Measurements from ENCODE around the gene CAPN1. TPM values are rescaled to one million over a fixed set of nuclear protein-coding genes. Genes with fewer than 3 reads are reported as not detected.
A peak's percentile ranks its signal among the peaks of the same experiment; 100 is the strongest.

Gene CAPN1
- total and polyA plus RNA-seq, 2 of the 13 experiments (the other 11 are each of a cell fraction or from before 2014, with no cell fraction given) = 57.3 to 82.6 TPM

- TF ChIP-seq ZBTB43 (CRISPR knock-in tag; conservative IDR thresholded peaks at IDR 0.05) = 0 out of 2 replicates have a peak, but pooled peaks have one; percentile 33
- peak; percentile 59; the same call in 1 of the 2 replicates for TF ChIP-seq ZNF33A (CRISPR knock-in tag; IDR thresholded peaks at IDR 0.05; ENCODE audit: borderline replicate concordance)
- TF ChIP-seq DRAP1 (CRISPR knock-in tag; IDR thresholded peaks at IDR 0.05) = 0 out of 2 replicates have a peak, but pooled peaks have one; percentile 44
- TF ChIP-seq FOXC1 (CRISPR knock-in tag; IDR thresholded peaks at IDR 0.05; ENCODE audit: borderline replicate concordance) = no peak
- TF ChIP-seq ZBTB34 (CRISPR knock-in tag; IDR thresholded peaks at IDR 0.05) = peak; percentile 75; the same call in 1 of the 2 replicates
- TF ChIP-seq KLF6 (CRISPR knock-in tag; IDR thresholded peaks at IDR 0.05) = no peak
- no peak for TF ChIP-seq KAT7 (CRISPR knock-in tag; IDR thresholded peaks at IDR 0.05; ENCODE audit: borderline replicate concordance)
- no peak for TF ChIP-seq SP2 (CRISPR knock-in tag; IDR thresholded peaks at IDR 0.05)
- no peak for TF ChIP-seq AGO2 (optimal IDR thresholded peaks at IDR 0.05; ENCODE audit: low read depth, low read length)
- TF ChIP-seq CBFB (CRISPR knock-in tag; IDR thresholded peaks at IDR 0.05) = 0 out of 2 replicates have a peak, but pooled peaks have one; percentile 46
- no peak for TF ChIP-seq ZNF569 (CRISPR knock-in tag; IDR thresholded peaks at IDR 0.05; ENCODE audit: borderline replicate concordance)
- no peak for TF ChIP-seq ZC3H13 (CRISPR knock-in tag; IDR thresholded peaks at IDR 0.05)
- no peak for TF ChIP-seq PHF20 (CRISPR knock-in tag; IDR thresholded peaks at IDR 0.05)
- no peak for TF ChIP-seq BRF2 (CRISPR knock-in tag; IDR thresholded peaks at IDR 0.05)
- TF ChIP-seq RARA (CRISPR knock-in tag; IDR thresholded peaks at IDR 0.05) = peak; percentile 54
- TF ChIP-seq ZNF124 (CRISPR knock-in tag; IDR thresholded peaks at IDR 0.05) = peak; percentile 83; the same call in 1 of the 2 replicates
- no peak for TF ChIP-seq GZF1 (CRISPR knock-in tag; IDR thresholded peaks at IDR 0.05)
- no peak for TF ChIP-seq ZIK1 (CRISPR knock-in tag; IDR thresholded peaks at IDR 0.05; ENCODE audit: borderline replicate concordance, low read depth)
- peak; percentile 80 for TF ChIP-seq ZBTB7A (CRISPR knock-in tag; IDR thresholded peaks at IDR 0.05)
- TF ChIP-seq ZNF768 (CRISPR knock-in tag; IDR thresholded peaks at IDR 0.05) = no peak
- TF ChIP-seq ZNF790 (CRISPR knock-in tag; IDR thresholded peaks at IDR 0.05; ENCODE audit: borderline replicate concordance) = no peak
- no peak for TF ChIP-seq ZNF777 (CRISPR knock-in tag; IDR thresholded peaks at IDR 0.05)
- no peak for TF ChIP-seq ZBTB21 (CRISPR knock-in tag; IDR thresholded peaks at IDR 0.05)
- TF ChIP-seq RNF2 (conservative IDR thresholded peaks at IDR 0.05; ENCODE audit: low read depth) = peak; percentile 86; the same call in 1 of the 2 replicates
- TF ChIP-seq HNRNPK (IDR thresholded peaks at IDR 0.05; ENCODE audit: low read depth, low read length, poor library complexity, severe bottlenecking) = no peak
Measured at GRCh38 chr11:65165410-65166317, 16.1 kb upstream of the CAPN1 start (continued).
